Right lobe of liver (tissue), 6 donors: Measurements from ENCODE around the gene ARRDC1. TPM values are rescaled to one million over a fixed set of nuclear protein-coding genes. Genes with fewer than 3 reads are reported as not detected.
"Not testable (repeated sequence)": the region's sequence is repeated elsewhere in the genome, so short reads cannot be mapped to it uniquely, and the experiment has no call there.

Experiments
- ATAC-seq, 4 donors: fragments of 200-7000 bp; cut with Tn5 transposase; one replicate each; pipeline ENCODE4 v1.9.1; 2020; ENCODE audit warnings: mild to moderate bottlenecking in 4 of 4, moderate library complexity in 4 of 4
- DNase-seq, 3 donors: peaks; one replicate each; pipeline ENCODE4 v3.0.0-alpha.2; 2020
- H3K27ac ChIP-seq, 3 donors: fragments of 200-600 bp; one replicate each; pipeline ENCODE4 v1.8.0; 2022
- H3K27me3 ChIP-seq, 2 donors: fragments of 200-600 bp; one replicate each; pipeline ENCODE4 v1.8.0; 2022
- H3K36me3 ChIP-seq, 4 donors: fragments of 200-600 bp; sonication (generic) in 1 of 4; one replicate each; pipeline versions ENCODE4 v1.5.1 to v1.8.0; 2017 to 2022; ENCODE audit warnings: control low read depth in 1 of 4
- H3K4me1 ChIP-seq, 4 donors: fragments of 200-600 bp; sonication (generic) in 1 of 4; one replicate each; pipeline versions ENCODE4 v1.5.1 to v1.8.0; 2017 to 2022; ENCODE audit warnings: control low read depth in 1 of 4
- H3K4me3 ChIP-seq, 3 donors: fragments of 200-600 bp; one replicate each; pipeline ENCODE4 v1.8.0; 2022
- H3K9me3 ChIP-seq, 4 donors: fragments of 200-600 bp; sonication (generic) in 1 of 4; one replicate each; pipeline versions ENCODE4 v1.5.1 to v1.8.0; 2017 to 2022; ENCODE audit warnings: control low read depth in 1 of 4
- POLR2A ChIP-seq: fragments of 450-650 bp; IDR thresholded peaks from one replicate; pipeline ENCODE4 v1.6.1; 2017; ENCODE audit warnings: antibody characterized with exemption, mild to moderate bottlenecking
- WGBS: methylation state at CpG from one replicate; pipeline ENCODE4 v1.1.6; 2018; ENCODE audit warnings: low coverage, low lambda C conversion rate; ENCODE audit not compliant: insufficient coverage; ENCODE audit errors: missing lambda C conversion rate; 5-methylcytosine and 5-hydroxymethylcytosine counted together
- intact Hi-C, 2 donors: fragments of 100-400 bp; cut with DNase I; formaldehyde crosslinking; loops; one replicate each; pipeline versions ENCODE4 v1.11.2 to v1.14.1; 2022
- total RNA-seq, 6 experiments: library from RNA; depleted of rRNA in 2 of 6; stranded (reverse); fragments of >200 nt in 2 of 6; fragmentation: NEBNext Ultra II Directional in 3 of 6; extraction: Animal tissue kit (Norgen Biotek cat#: 25700) in 3 of 6; gene quantifications; one replicate each; pipeline versions ENCODE4 v1.1.0 to v1.2.4, GENCODE V29; 2016 to 2023
- TF ChIP-seq, protein P1 (sequence below), 4 donors: fragments of 200-600 bp in 3 of 4; fragments of 450-650 bp in 1 of 4; IDR thresholded peaks; one replicate each; pipeline versions ENCODE4 v1.5.1 to v1.8.0; 2016 to 2022; ENCODE audit warnings: antibody characterized with exemption in 4 of 4, mild to moderate bottlenecking in 2 of 4
- donor health status: DM: no; HTN: yes; CAD: no.
- donor health status: DM: no; HTN: no; CAD: no.
- donor health status: DM: no; HTN: no; CAD: no.
- donor health status: DM: no; HTN: yes; CAD: no.
- donor health status: DM: no; HTN: yes; CAD: no.

The ARRDC1 gene
- total RNA-seq, 6 experiments from 2014 or later: 19.1 to 45.0 (median 25.2) TPM

DNA sequence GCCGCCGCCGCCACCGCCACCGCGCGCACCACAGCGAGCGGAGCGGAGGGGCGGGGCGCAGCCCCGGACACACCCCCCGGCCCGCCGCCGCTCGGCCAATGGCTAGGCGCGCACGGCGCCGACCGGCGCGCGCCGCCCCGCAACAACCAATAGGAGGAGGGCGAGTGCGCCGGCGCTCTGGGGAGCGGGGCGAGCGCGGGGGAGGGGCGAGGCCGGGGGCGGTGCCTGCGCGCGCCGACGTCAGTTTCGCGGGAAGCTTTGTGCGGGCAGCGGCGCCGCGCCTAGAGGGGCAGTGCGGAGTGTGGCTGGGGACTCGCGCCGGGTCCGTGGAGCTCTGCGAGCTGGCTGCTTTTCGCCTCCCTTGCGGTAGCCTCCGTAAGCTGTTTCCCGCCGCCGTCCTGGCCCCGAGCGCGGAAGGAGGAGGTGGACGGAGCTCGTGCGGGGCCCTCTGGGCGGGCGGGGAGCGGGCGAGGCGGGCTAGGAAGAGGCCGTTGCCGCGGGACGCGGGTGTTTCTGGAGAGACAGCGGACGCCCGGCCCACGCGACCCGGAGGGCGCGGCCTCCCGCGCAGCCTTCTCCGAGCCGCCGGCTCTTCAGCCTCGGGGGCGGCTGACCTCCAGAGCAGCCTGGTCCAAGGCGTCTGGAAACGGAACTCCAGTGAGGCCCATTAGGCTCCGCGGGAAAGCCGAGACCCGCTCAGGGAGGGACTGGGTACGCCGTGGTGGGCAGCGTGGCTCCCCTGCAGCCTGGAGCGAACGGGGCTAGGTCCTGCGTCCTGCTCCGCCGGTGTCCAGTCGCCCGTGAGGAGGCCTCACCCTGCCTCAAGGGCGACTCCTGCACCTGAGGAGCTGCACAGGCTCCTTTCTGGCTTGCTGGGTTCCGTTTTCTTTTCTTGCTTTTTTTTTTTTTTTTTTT lies 14.8 kb upstream of the ARRDC1 start, which contains the start of gene ZMYND19:
ZMYND19 (minus strand) TSS at position 44 of the 915 bp plus-strand sequence. CDS start 249 bp downstream, outside the sequence.
- Histone ChIP-seq H3K27ac (no peak within 1 kb of the TSS), H3K27me3 (no peaks in the 10 kb centered on the region), H3K36me3 (peaks cover 0 to 14% (median 0%) of the 10 kb centered on the region in 4 donors), H3K9me3 (no peaks in the 10 kb centered on the region), H3K4me1 (peaks cover 0 to 17% (median 6%) of the 10 kb centered on the region in 4 donors), H3K4me3 (peak within 1 kb of the TSS; percentile 81 to 87 (median 85))
- DNase-seq (peak; percentile 90 to 92 (median 92)), ATAC-seq (peak; percentile 95 to 98 (median 96))
- WGBS: 4% methylated on average over 12 of the region's 113 CpGs
- intact Hi-C loops: no loop called here
- peak; percentile 17 for TF ChIP-seq POLR2A
- TF ChIP-seq, protein P1, sequence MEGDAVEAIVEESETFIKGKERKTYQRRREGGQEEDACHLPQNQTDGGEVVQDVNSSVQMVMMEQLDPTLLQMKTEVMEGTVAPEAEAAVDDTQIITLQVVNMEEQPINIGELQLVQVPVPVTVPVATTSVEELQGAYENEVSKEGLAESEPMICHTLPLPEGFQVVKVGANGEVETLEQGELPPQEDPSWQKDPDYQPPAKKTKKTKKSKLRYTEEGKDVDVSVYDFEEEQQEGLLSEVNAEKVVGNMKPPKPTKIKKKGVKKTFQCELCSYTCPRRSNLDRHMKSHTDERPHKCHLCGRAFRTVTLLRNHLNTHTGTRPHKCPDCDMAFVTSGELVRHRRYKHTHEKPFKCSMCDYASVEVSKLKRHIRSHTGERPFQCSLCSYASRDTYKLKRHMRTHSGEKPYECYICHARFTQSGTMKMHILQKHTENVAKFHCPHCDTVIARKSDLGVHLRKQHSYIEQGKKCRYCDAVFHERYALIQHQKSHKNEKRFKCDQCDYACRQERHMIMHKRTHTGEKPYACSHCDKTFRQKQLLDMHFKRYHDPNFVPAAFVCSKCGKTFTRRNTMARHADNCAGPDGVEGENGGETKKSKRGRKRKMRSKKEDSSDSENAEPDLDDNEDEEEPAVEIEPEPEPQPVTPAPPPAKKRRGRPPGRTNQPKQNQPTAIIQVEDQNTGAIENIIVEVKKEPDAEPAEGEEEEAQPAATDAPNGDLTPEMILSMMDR (IDR thresholded peaks at IDR 0.05): no peak

DNA sequence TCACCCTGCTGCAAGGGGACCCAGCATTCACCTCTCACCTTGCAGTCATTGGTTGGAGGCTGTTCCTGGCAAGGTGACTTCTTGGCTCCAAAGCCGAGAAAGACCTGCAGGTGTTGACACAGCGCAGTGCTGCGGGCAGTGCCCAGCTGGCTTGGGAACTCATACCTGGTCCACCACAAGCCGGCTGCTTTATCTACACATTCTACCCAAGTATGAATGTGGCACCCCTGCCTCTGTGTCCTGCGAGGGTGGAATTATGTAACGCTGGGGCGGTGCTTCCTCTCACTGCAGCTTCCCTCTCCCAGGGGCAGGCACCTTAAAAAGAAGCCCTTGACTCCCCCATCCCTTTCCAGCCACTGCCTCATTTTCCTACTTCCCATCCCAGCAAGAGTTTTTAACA lies 12.7 kb upstream of the ARRDC1 start:
- H3K9me3 ChIP-seq: no peaks in the 10 kb centered on the region
- H3K27ac ChIP-seq: no peak overlapping the region
- no peak overlapping the region for H3K4me3 ChIP-seq
- no peaks in the 10 kb centered on the region for H3K27me3 ChIP-seq
- peaks cover 0 to 3% (median 0%) of the 10 kb centered on the region in 4 donors for H3K36me3 ChIP-seq
- TF ChIP-seq POLR2A: no peak
- TF ChIP-seq, protein P1 (IDR thresholded peaks at IDR 0.05): no peak
- DNase-seq: peak in 2 of 3 donors; percentile 76 to 87
- intact Hi-C loops: no loop called here
- WGBS: no CpG with 5 or more reads among the region's 7 CpGs
- peaks cover 0 to 17% (median 6%) of the 10 kb centered on the region in 4 donors for H3K4me1 ChIP-seq
- peak; percentile 12 to 65 (median 47) for ATAC-seq

DNA sequence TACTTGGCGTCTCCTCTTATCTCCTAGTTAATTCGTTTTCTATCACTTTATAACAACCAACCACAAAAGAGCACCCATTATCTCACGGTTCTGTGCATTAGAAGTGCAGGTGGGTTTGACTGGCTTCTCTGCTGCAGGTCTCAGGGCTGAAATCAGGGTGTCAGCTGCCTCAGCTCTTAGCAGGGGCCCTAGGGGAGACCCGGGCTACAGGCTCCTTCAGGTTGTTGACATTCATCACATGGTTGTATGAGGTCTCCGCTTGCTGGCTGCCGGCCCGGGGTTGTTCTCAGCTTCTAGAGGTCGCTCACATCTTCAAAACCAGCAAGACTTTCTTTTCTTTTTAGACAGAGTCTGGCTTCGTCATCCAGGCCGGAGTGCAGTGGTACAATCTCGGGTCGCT lies 12.3 kb upstream of the ARRDC1 start:
- DNase-seq (no peak), ATAC-seq (no peak)
- H3K4me1 ChIP-seq: peaks cover 0 to 17% (median 6%) of the 10 kb centered on the region in 4 donors
- H3K4me3 ChIP-seq: no peak overlapping the region
- no peaks in the 10 kb centered on the region for H3K27me3 ChIP-seq
- H3K27ac ChIP-seq: no peak overlapping the region
- H3K9me3 ChIP-seq: no peaks in the 10 kb centered on the region
- TF ChIP-seq, protein P1 (IDR thresholded peaks at IDR 0.05): no peak
- TF ChIP-seq POLR2A: no peak
- no peaks in the 10 kb centered on the region for H3K36me3 ChIP-seq
- intact Hi-C loops: no loop called here
- WGBS: 50% methylated on average over 8 of the region's 12 CpGs

DNA sequence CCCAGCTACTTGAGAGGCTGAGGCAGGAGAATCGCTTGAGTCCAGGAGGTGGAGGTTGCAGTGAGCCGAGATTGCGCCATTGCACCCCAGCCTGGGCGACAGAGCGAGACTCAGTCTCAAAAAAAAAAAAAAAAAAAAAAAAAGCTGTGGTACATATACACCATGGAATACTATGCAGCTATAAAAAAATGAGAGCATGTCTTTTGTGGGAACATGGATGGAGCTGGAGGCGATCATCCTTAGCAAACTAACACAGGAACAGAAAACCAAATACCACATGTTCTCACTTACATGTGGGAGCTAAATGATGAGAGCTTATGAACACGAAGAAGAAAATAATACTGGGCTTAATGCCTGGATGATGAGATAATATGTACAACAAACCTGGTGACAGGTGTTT lies 8.9 kb upstream of the ARRDC1 start:
- DNase-seq, intact Hi-C loops, H3K36me3 ChIP-seq, H3K27ac ChIP-seq, H3K4me3 ChIP-seq, ATAC-seq, H3K27me3 ChIP-seq, H3K9me3 ChIP-seq: not testable (repeated sequence)
- peaks cover 0 to 11% (median 0%) of the 10 kb centered on the region in 4 donors for H3K4me1 ChIP-seq
- 95% methylated on average over 5 of the region's 7 CpGs for WGBS

DNA sequence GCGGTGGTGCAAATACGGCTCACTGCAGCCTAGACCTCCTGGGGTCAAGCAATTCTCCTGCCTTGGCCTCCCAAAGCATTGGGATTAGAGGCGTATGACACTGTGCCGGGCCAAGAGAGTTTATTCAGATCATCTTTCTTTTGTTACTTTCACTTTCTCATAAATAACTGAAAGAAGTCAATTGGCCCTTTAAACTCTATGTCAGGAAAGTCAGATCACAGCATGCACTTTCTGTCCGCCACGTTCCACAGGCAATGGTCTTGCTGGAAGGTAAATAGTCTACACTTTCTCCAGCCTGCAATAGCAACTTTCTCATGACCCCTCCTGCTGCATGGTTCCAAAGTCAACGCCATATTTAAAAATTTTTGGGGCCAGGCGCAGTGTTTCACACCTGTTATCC lies 6.5 kb upstream of the ARRDC1 start:
- Histone ChIP-seq H3K4me1 (no peaks in the 10 kb centered on the region), H3K27me3 (no peaks in the 10 kb centered on the region), H3K27ac (no peak overlapping the region), H3K36me3 (no peaks in the 10 kb centered on the region), H3K9me3 (no peaks in the 10 kb centered on the region), H3K4me3 (no peak overlapping the region)
- TF ChIP-seq, protein P1 (IDR thresholded peaks at IDR 0.05): no peak
- no peak for TF ChIP-seq POLR2A
- no peak for DNase-seq
- 69% methylated on average over 4 of the region's 8 CpGs for WGBS
- intact Hi-C loops: no loop called here
- no peak for ATAC-seq
